ENCODE measurements around the gene C1QTNF1.

The C1QTNF1 gene

DNA sequence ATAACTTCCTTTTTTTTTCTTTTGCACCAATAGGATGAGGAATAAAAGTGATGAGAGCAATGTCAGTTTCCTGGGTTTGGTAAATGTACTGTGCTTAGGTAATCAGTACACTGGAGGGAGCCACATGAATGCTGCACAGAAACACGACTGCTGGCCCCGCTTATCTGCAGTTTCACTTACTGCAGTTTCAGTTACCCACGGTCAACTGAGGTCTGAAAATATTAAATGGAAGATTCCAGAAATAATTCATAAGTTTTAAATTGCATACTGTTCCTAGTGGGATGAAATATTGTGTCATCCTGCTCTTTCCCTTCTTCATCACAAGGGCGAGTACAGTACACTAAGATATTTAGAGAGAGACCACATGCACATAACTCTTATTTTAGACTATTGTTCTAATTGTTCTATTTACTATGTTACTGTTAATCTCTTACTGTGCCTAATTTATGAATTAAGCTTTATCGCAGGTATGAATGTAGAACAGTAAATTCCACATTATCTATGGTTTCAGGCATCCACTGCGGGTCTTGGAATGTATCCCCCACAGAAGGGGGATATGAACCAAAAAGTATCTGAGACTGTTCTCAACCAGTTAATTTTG, 37.8 kb upstream of the C1QTNF1 start:
- Histone ChIP-seq H3K4me1 (ENCODE audit: low read length) (peaks cover 17% of the 10 kb centered on the region), H2AFZ (ENCODE audit: low read length) (peak overlapping the region; percentile 59), H3K79me2 (ENCODE audit: low read length) (no peaks in the 10 kb centered on the region), H3F3A (ENCODE audit: insufficient read depth, low read length) (peaks cover 19% of the 10 kb centered on the region), H3K4me3 (ENCODE audit: low read length) (peak overlapping the region; percentile 48), H3K9ac (ENCODE audit: low read length) (peak overlapping the region; percentile 13; the same call in 1 of the 2 replicates), H4K20me1 (ENCODE audit: insufficient read depth, low read length) (no peaks in the 10 kb centered on the region), H3K4me2 (ENCODE audit: low read depth, low read length) (peak overlapping the region; percentile 86), H3K27me3 (replicated peaks; ENCODE audit: insufficient read depth, low read length) (no peaks in the 10 kb centered on the region), H3K36me3 (replicated peaks; ENCODE audit: insufficient read depth, low read length) (no peaks in the 10 kb centered on the region; the same call in 1 of the 2 replicates), H3K27ac (ENCODE audit: low read length) (peak overlapping the region; percentile 41; the same call in 1 of the 2 replicates), H3K9me3 (replicated peaks; ENCODE audit: insufficient read depth, low read length) (no peaks in the 10 kb centered on the region), H3K9me2 (replicated peaks; ENCODE audit: insufficient read depth, low read length) (no peaks in the 10 kb centered on the region)
- DNase-seq: peak; percentile 70
- TF ChIP-seq, protein P1, sequence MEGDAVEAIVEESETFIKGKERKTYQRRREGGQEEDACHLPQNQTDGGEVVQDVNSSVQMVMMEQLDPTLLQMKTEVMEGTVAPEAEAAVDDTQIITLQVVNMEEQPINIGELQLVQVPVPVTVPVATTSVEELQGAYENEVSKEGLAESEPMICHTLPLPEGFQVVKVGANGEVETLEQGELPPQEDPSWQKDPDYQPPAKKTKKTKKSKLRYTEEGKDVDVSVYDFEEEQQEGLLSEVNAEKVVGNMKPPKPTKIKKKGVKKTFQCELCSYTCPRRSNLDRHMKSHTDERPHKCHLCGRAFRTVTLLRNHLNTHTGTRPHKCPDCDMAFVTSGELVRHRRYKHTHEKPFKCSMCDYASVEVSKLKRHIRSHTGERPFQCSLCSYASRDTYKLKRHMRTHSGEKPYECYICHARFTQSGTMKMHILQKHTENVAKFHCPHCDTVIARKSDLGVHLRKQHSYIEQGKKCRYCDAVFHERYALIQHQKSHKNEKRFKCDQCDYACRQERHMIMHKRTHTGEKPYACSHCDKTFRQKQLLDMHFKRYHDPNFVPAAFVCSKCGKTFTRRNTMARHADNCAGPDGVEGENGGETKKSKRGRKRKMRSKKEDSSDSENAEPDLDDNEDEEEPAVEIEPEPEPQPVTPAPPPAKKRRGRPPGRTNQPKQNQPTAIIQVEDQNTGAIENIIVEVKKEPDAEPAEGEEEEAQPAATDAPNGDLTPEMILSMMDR (IDR thresholded peaks at IDR 0.05; ENCODE audit: low read length): peak; percentile 68
- TF ChIP-seq EZH2 (optimal IDR thresholded peaks at IDR 0.05; ENCODE audit: low read depth, low read length) (no peak), EZH2phosphoT487 (IDR thresholded peaks at IDR 0.05; ENCODE audit: low read length) (no peak)

DNA sequence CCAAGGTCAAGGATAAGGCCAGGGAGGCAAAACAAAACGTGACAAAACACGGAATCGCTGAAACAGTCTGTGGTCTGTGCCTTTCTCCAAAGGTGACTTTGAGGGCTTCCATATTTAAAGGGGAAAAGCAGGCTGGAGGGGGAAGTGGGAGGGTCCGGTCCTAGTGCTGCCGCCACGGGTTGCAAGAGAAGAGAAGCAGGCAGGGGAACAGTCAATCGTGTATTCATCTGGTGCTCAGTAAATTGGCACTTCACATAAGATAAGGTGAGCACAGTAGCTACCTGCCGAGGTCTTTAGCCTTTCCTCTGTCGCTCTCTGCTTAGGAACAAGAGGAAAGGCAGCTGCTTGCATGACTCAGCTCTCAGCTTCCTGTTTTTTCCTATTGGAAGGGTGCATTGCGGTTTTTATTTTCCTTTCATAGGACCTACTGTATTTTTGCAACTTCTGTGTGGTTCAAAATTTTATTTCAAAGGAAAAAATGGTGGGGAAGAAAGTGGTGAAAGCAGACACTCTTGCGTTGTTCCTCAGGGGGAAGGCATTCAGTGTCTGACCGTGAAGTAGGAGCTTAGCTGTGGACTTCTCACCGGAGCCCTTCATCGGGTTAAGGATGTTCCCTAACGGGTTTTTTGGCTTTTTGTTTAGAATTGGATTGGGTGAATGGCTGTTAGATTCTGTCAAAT, 37.2 kb upstream of the C1QTNF1 start:
- DNase-seq: peak; percentile 39
- no peaks in the 10 kb centered on the region for H3K79me2 ChIP-seq (ENCODE audit: low read length)
- H3K27me3 ChIP-seq (replicated peaks; ENCODE audit: insufficient read depth, low read length): no peaks in the 10 kb centered on the region
- no peaks in the 10 kb centered on the region for H3K9me3 ChIP-seq (replicated peaks; ENCODE audit: insufficient read depth, low read length)
- H3K9ac ChIP-seq (ENCODE audit: low read length): peak overlapping the region; percentile 13; the same call in 1 of the 2 replicates
- peak overlapping the region; percentile 59 for H2AFZ ChIP-seq (ENCODE audit: low read length)
- no peaks in the 10 kb centered on the region for H4K20me1 ChIP-seq (ENCODE audit: insufficient read depth, low read length)
- peak overlapping the region; percentile 48 for H3K4me3 ChIP-seq (ENCODE audit: low read length)
- peak overlapping the region; percentile 41; the same call in 1 of the 2 replicates for H3K27ac ChIP-seq (ENCODE audit: low read length)
- H3K4me2 ChIP-seq (ENCODE audit: low read depth, low read length): peak overlapping the region; percentile 86
- H3K36me3 ChIP-seq (replicated peaks; ENCODE audit: insufficient read depth, low read length): no peaks in the 10 kb centered on the region; the same call in 1 of the 2 replicates
- no peak for TF ChIP-seq EZH2phosphoT487 (IDR thresholded peaks at IDR 0.05; ENCODE audit: low read length)
- TF ChIP-seq, protein P1 (IDR thresholded peaks at IDR 0.05; ENCODE audit: low read length): no peak
- no peak for TF ChIP-seq EZH2 (optimal IDR thresholded peaks at IDR 0.05; ENCODE audit: low read depth, low read length)
- no peaks in the 10 kb centered on the region for H3K9me2 ChIP-seq (replicated peaks; ENCODE audit: insufficient read depth, low read length)
- peaks cover 19% of the 10 kb centered on the region for H3F3A ChIP-seq (ENCODE audit: insufficient read depth, low read length)
- H3K4me1 ChIP-seq (ENCODE audit: low read length): peaks cover 17% of the 10 kb centered on the region

GRCh38 chr17:78988152-78988551, 35.8 kb upstream of the C1QTNF1 start:
- H3K9ac ChIP-seq (ENCODE audit: low read length): no peak overlapping the region
- no peaks in the 10 kb centered on the region; the same call in 1 of the 2 replicates for H3K36me3 ChIP-seq (replicated peaks; ENCODE audit: insufficient read depth, low read length)
- H3K4me2 ChIP-seq (ENCODE audit: low read depth, low read length): no peak overlapping the region
- no peak for DNase-seq
- H3K9me3 ChIP-seq (replicated peaks; ENCODE audit: insufficient read depth, low read length): no peaks in the 10 kb centered on the region
- no peak overlapping the region for H3K4me3 ChIP-seq (ENCODE audit: low read length)
- no peak overlapping the region for H2AFZ ChIP-seq (ENCODE audit: low read length)
- no peaks in the 10 kb centered on the region for H4K20me1 ChIP-seq (ENCODE audit: insufficient read depth, low read length)
- H3K79me2 ChIP-seq (ENCODE audit: low read length): no peaks in the 10 kb centered on the region
- no peak overlapping the region for H3K27ac ChIP-seq (ENCODE audit: low read length)
- peaks cover 19% of the 10 kb centered on the region for H3F3A ChIP-seq (ENCODE audit: insufficient read depth, low read length)
- TF ChIP-seq, protein P1 (IDR thresholded peaks at IDR 0.05; ENCODE audit: low read length): no peak
- TF ChIP-seq EZH2phosphoT487 (IDR thresholded peaks at IDR 0.05; ENCODE audit: low read length) (no peak), EZH2 (optimal IDR thresholded peaks at IDR 0.05; ENCODE audit: low read depth, low read length) (no peak)
- peaks cover 17% of the 10 kb centered on the region for H3K4me1 ChIP-seq (ENCODE audit: low read length)
- no peaks in the 10 kb centered on the region for H3K27me3 ChIP-seq (replicated peaks; ENCODE audit: insufficient read depth, low read length)
- H3K9me2 ChIP-seq (replicated peaks; ENCODE audit: insufficient read depth, low read length): no peaks in the 10 kb centered on the region
